Astrocyte (in vitro differentiated cells and primary cell): Measurements from ENCODE around the gene GABRB1.

ENCODE experiments used
- CTCF ChIP-seq: IDR thresholded peaks from 2 replicates; pipeline ENCODE4 v1.5.1; 2011; ENCODE audit warnings: low read depth, mild to moderate bottlenecking, inconsistent platforms, low read length, moderate library complexity; ENCODE audit not compliant: insufficient read depth
- EZH2 ChIP-seq: IDR thresholded peaks from 2 replicates; pipeline ENCODE4 v1.6.1; 2012; ENCODE audit warnings: mild to moderate bottlenecking, low read length, inconsistent platforms; ENCODE audit not compliant: insufficient read depth

GRCh38 chr4:47017494-47017893, 13.9 kb upstream of the GABRB1 start:
- TF ChIP-seq CTCF = no peak
- TF ChIP-seq EZH2 = no peak
